DND-41 (cell line): ENCODE measurements around the gene SIRT6.

Source experiments
- EZH2 ChIP-seq: IDR thresholded peaks from 3 replicates; pipeline ENCODE4 v1.6.1; 2012; ENCODE audit warnings: borderline replicate concordance, low read depth, mild to moderate bottlenecking, moderate library complexity, low read length, inconsistent platforms; ENCODE audit not compliant: severe bottlenecking
- TF ChIP-seq, protein P1 (sequence below): IDR thresholded peaks from 2 replicates; pipeline ENCODE4 v1.5.1; 2012; ENCODE audit warnings: borderline replicate concordance, low read length, moderate library complexity, mild to moderate bottlenecking; ENCODE audit not compliant: poor library complexity, severe bottlenecking; ENCODE audit errors: extremely low read depth

DNA sequence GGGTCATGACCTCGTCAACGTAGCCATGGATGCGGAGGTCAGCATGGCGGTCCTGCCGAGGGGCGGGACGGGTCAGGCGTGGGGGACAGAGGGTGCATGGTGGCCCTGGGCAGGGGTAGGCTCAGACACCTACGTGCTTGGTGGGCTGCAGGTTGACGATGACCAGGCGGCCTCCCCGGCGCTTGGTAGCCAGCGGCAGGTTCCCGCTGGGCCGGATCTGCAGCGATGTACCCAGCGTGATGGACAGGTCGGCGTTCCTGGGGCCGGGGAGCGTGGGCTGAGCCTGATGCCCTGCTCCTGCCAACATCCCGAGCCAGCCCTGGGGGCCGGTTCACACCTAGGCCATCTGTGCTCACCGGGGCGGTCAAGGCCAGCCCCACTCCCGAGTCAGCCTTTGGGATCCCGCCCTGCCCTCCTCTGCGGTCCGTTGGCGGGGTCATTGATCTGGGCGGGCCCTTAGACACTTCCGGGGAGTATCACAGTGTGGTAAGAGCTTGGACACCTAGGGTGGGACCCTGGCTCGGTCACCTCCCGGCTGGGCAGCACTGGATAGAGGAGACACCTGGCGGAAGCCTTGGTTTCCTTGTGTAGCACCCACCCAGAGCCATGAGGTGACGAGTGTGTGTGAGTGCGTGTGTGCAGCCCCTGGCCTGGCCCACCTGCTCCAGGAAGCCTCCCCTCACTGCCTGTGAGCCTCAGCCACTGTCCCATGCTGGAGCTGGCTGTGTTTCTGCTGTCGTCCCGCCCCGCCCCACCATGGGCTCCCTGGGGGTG lies 7.3 kb downstream of the SIRT6 start:
- TF ChIP-seq, protein P1, sequence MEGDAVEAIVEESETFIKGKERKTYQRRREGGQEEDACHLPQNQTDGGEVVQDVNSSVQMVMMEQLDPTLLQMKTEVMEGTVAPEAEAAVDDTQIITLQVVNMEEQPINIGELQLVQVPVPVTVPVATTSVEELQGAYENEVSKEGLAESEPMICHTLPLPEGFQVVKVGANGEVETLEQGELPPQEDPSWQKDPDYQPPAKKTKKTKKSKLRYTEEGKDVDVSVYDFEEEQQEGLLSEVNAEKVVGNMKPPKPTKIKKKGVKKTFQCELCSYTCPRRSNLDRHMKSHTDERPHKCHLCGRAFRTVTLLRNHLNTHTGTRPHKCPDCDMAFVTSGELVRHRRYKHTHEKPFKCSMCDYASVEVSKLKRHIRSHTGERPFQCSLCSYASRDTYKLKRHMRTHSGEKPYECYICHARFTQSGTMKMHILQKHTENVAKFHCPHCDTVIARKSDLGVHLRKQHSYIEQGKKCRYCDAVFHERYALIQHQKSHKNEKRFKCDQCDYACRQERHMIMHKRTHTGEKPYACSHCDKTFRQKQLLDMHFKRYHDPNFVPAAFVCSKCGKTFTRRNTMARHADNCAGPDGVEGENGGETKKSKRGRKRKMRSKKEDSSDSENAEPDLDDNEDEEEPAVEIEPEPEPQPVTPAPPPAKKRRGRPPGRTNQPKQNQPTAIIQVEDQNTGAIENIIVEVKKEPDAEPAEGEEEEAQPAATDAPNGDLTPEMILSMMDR = no peak
- no peak for TF ChIP-seq EZH2
